Esophagus squamous epithelium (tissue), 5 donors: ENCODE data around the gene UBXN4. TPM values are rescaled to one million over a fixed set of nuclear protein-coding genes. Genes with fewer than 3 reads are reported as not detected.

ENCODE experiments used
- DNase-seq: peaks from one replicate; lab custom pipeline; 2025; lab: John Stamatoyannopoulos, UW
- H3K27ac ChIP-seq, 4 donors: fragments of 200-600 bp; sonication (generic); one replicate each; pipeline ENCODE4 v1.5.1; 2016 to 2019; ENCODE audit warnings: mild to moderate bottlenecking in 1 of 4
- H3K27me3 ChIP-seq, 4 donors: fragments of 200-600 bp; sonication (generic); 1 replicate in 3 of 4; 2 replicates in 1 of 4; pipeline versions ENCODE4 v1.5.1 to v1.6.0; 2017 to 2021; ENCODE audit warnings: antibody characterized with exemption in 1 of 4
- H3K36me3 ChIP-seq, 3 donors: fragments of 200-600 bp; sonication (generic); one replicate each; pipeline ENCODE4 v1.5.1; 2016 to 2019
- H3K4me1 ChIP-seq, 3 donors: fragments of 200-600 bp; sonication (generic); one replicate each; pipeline ENCODE4 v1.5.1; 2017 to 2019
- H3K4me3 ChIP-seq, 4 donors: fragments of 200-600 bp; sonication (generic); 1 replicate in 3 of 4; 2 replicates in 1 of 4; pipeline ENCODE4 v1.5.1; 2016 to 2019; ENCODE audit warnings: mild to moderate bottlenecking in 2 of 4, moderate library complexity in 1 of 4
- H3K9me3 ChIP-seq, 3 donors: fragments of 200-600 bp; sonication (generic); one replicate each; pipeline ENCODE4 v1.5.1; 2016 to 2019
- POLR2A ChIP-seq, 4 donors: fragments of 450-650 bp; IDR thresholded peaks; one replicate each; pipeline ENCODE4 v1.6.1; 2017; ENCODE audit warnings: antibody characterized with exemption in 4 of 4, mild to moderate bottlenecking in 4 of 4, moderate library complexity in 3 of 4
- WGBS, 2 donors: methylation state at CpG; one replicate each; pipeline ENCODE4 v1.1.5; 2018; 5-methylcytosine and 5-hydroxymethylcytosine counted together
- intact Hi-C: fragments of 100-400 bp; cut with DNase I; formaldehyde crosslinking; loops from one replicate; pipeline ENCODE4 v1.15.0; 2022
- total RNA-seq, 4 donors: library from RNA; depleted of rRNA; stranded (reverse); fragments of >200 nt; gene quantifications; one replicate each; pipeline ENCODE4 v1.1.0, GENCODE V29; 2016
- TF ChIP-seq, protein P1 (sequence below), 6 experiments: fragments of 450-650 bp in 4 of 6; fragments of 200-600 bp in 2 of 6; sonication (generic) in 2 of 6; IDR thresholded peaks; one replicate each; pipeline ENCODE4 v1.5.1; 2016 to 2019; ENCODE audit warnings: antibody characterized with exemption in 6 of 6, mild to moderate bottlenecking in 4 of 6, moderate library complexity in 4 of 6
- donor health status: DM: yes; HTN: yes; CAD: no.

The UBXN4 gene
- total RNA-seq, 4 donors from 2014 or later = 40.2 to 66.9 (median 49.2) TPM

DNA sequence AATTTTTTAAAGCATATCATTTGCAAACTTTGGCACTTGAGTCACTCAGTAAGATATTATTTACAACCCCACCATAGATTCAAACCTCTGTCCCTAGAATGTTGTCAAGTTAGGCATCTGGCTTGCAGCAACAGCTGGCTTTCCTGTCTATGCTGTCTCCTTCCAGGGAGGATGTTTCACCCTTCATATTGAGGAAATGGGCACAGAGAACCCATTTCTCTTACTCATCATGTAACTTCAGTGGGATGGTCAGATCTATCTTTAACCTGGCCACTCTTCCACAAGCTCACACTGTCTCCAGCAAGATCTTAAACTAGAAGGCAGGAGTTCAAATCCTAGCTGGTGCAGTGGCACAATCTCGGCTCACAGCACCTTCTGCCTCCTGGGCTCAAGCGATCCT is 79.5 kb downstream of the UBXN4 start:
- H3K36me3 ChIP-seq = no peaks in the 10 kb centered on the region
- H3K9me3 ChIP-seq = peaks cover 0 to 5% (median 0%) of the 10 kb centered on the region in 3 donors
- no peak overlapping the region for H3K4me3 ChIP-seq
- DNase-seq = no peak
- TF ChIP-seq POLR2A (IDR thresholded peaks at IDR 0.05) = no peak
- TF ChIP-seq, protein P1, sequence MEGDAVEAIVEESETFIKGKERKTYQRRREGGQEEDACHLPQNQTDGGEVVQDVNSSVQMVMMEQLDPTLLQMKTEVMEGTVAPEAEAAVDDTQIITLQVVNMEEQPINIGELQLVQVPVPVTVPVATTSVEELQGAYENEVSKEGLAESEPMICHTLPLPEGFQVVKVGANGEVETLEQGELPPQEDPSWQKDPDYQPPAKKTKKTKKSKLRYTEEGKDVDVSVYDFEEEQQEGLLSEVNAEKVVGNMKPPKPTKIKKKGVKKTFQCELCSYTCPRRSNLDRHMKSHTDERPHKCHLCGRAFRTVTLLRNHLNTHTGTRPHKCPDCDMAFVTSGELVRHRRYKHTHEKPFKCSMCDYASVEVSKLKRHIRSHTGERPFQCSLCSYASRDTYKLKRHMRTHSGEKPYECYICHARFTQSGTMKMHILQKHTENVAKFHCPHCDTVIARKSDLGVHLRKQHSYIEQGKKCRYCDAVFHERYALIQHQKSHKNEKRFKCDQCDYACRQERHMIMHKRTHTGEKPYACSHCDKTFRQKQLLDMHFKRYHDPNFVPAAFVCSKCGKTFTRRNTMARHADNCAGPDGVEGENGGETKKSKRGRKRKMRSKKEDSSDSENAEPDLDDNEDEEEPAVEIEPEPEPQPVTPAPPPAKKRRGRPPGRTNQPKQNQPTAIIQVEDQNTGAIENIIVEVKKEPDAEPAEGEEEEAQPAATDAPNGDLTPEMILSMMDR (IDR thresholded peaks at IDR 0.05) = no peak
- intact Hi-C loops = no loop called here
- H3K4me1 ChIP-seq = no peaks in the 10 kb centered on the region
- no peak overlapping the region for H3K27ac ChIP-seq
- H3K27me3 ChIP-seq = no peaks in the 10 kb centered on the region
- 92 to 94% methylated on average over 2 of the region's 2 CpGs for WGBS, 2 donors

DNA sequence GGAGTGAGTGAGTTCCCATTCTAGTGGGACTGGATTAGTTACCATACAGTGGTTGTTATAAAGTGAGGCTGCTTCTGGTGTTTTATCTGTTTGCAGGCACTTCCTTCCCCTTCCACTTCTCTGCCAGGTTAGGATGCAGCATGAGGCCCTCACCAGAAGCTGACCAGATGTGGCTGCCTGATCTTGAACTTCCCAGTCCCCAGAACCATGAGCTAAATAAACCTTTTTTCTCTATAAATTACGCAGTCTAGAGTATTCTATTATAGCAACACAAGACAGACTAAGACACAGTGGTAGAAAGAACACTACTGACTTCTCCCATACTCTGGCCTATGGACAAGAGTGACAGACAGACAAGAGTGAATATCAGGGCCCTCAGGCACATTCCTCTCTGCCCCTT is 81.2 kb downstream of the UBXN4 start:
- no peak overlapping the region for H3K4me3 ChIP-seq

DNA sequence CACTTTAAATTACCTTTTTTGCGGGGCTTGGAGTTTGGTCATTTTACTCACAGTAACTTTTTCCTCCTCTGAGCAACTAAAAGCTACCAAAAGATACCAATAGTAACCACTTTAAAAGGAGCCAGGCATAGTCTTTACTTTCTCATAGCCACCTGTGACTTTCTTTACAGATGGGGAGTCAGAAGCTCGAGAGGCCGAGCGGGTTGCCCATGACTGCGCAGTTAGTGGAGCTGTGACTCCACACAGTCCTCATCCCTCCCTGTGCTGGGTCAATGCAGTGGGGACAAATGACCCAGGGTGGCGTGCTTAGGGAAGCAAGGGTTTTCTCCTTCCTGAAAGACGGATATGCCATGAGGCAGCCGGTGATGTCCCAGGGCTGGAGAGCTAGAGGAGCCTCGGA is 83.5 kb downstream of the UBXN4 start:
- Histone ChIP-seq H3K27me3 (no peaks in the 10 kb centered on the region), H3K36me3 (no peaks in the 10 kb centered on the region), H3K4me1 (no peaks in the 10 kb centered on the region), H3K27ac (no peak overlapping the region), H3K4me3 (no peak overlapping the region), H3K9me3 (peaks cover 0 to 5% (median 0%) of the 10 kb centered on the region in 3 donors)
- intact Hi-C loops = no loop called here
- TF ChIP-seq, protein P1 (IDR thresholded peaks at IDR 0.05) = no peak
- no peak for TF ChIP-seq POLR2A (IDR thresholded peaks at IDR 0.05)
- 78 to 98% methylated on average over 1 to 5 of the region's 9 CpGs for WGBS, 2 donors
- no peak for DNase-seq

More for the DNA sequence above, 81.2 kb downstream of the UBXN4 start:
- Histone ChIP-seq H3K9me3 (peaks cover 0 to 5% (median 0%) of the 10 kb centered on the region in 3 donors), H3K27me3 (no peaks in the 10 kb centered on the region), H3K36me3 (no peaks in the 10 kb centered on the region), H3K27ac (no peak overlapping the region), H3K4me1 (no peaks in the 10 kb centered on the region)
- WGBS, 2 donors = 67 to 100% methylated on average over 1 of the region's 1 CpG
- no peak for DNase-seq
- no peak for TF ChIP-seq POLR2A (IDR thresholded peaks at IDR 0.05)
- TF ChIP-seq, protein P1 (IDR thresholded peaks at IDR 0.05) = no peak
- intact Hi-C loops = no loop called here

DNA sequence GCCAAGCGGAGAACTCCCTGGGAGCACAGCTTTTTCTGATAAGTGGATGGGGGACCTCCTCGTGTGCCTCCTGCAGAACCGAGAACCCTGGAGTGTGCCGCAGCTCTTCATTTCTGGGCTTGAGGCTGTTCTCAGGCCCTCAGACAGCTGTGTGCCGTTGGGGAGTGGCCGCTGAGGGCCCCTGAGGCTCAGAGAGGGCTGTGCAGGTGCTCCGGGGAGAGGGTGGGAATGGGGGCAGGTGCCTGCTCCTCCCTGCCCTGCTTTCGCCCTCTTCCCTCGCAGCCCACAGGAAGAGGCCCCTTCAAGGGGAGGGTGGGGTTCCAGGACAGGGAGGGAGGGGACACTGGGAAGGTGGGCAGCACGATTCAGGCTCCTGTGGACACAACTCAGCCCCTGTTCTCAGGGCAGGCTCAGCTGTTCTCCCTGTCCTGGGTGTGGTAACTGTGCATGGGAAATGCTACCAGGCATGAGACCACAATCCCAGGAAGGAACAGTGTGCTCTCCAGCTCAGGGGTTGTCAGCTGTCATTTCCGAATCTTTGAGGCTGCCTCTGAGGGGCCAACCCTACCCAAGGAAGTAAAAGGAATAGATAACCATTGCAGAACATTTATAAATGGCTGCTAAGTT is 84.0 kb downstream of the UBXN4 start:
- Histone ChIP-seq H3K4me1 (no peaks in the 10 kb centered on the region), H3K36me3 (no peaks in the 10 kb centered on the region), H3K4me3 (no peak overlapping the region), H3K9me3 (peaks cover 0 to 5% (median 0%) of the 10 kb centered on the region in 3 donors), H3K27me3 (no peaks in the 10 kb centered on the region), H3K27ac (no peak overlapping the region)
- 20 to 40% methylated on average over 1 of the region's 11 CpGs for WGBS, 2 donors
- no peak for DNase-seq
- TF ChIP-seq, protein P1 (IDR thresholded peaks at IDR 0.05) = no peak
- no peak for TF ChIP-seq POLR2A (IDR thresholded peaks at IDR 0.05)
- intact Hi-C loops = no loop called here

DNA sequence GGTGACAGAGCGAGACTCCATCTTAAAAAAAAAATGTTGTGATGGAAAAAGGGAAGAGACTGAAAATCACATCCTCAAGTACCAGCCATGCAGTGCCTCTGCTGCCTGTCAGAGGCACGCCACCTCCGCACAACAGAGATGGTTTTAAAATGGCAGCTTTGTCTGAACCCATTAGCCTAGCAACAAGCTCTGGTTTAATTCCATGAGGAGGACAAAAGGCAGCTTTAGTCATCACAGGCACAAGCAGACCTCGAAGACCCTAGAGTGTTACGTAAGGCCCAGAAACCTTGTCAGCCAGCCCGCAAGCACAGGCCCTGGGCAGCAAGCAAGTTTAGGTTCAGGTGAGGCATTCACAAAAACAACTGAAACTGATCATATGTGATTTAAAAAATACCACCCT is 84.9 kb downstream of the UBXN4 start:
- Histone ChIP-seq H3K4me1 (no peaks in the 10 kb centered on the region), H3K27ac (no peak overlapping the region), H3K4me3 (no peak overlapping the region), H3K36me3 (no peaks in the 10 kb centered on the region), H3K27me3 (no peaks in the 10 kb centered on the region), H3K9me3 (peaks cover 0 to 5% (median 0%) of the 10 kb centered on the region in 3 donors)
- 87 to 90% methylated on average over 5 to 6 of the region's 6 CpGs for WGBS, 2 donors
- DNase-seq = no peak
- TF ChIP-seq, protein P1 (IDR thresholded peaks at IDR 0.05) = no peak
- no peak for TF ChIP-seq POLR2A (IDR thresholded peaks at IDR 0.05)
- intact Hi-C loops = no loop called here
